ENCODE data around the gene PALM2AKAP2.

Gene PALM2AKAP2

DNA sequence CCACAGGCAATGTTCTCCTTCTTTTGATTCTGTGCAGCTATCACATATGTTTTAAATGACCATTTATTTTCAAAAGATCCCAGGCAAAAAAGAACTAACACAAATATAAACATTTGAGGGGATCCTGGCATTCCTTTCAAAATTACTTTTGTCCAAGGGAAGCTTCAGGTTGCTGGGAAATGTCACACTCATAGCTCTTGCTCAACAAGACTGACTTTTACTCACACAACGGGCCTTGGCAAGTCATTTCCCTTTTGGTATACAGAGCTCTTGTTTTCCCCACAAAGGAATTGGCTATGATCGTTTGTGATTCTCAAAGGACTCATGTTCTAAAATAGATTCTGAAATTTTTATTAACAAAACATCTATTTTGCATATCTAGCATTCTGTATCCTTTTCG lies 4.5 kb upstream of the PALM2AKAP2 start:
- no peak for DNase-seq

DNA sequence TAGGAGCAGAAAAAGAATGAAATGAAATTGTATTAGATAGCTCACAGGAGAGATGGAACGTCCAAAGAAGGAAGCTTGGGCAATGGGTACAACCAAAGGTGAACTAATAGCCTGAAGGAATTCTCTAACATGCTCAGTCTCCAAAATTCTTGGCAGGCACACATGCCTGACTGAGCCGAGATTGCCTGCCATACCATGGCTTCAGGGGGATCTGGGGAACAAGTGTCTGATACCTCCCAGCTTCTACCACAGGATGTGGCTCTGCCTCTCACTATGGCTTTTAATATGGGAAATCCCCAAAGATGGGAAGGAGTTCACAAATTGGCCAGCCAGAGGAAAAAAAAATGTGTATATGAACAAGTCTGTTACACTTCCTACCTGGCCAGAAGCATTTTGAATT lies 3.6 kb upstream of the PALM2AKAP2 start:
- no peak for DNase-seq

DNA sequence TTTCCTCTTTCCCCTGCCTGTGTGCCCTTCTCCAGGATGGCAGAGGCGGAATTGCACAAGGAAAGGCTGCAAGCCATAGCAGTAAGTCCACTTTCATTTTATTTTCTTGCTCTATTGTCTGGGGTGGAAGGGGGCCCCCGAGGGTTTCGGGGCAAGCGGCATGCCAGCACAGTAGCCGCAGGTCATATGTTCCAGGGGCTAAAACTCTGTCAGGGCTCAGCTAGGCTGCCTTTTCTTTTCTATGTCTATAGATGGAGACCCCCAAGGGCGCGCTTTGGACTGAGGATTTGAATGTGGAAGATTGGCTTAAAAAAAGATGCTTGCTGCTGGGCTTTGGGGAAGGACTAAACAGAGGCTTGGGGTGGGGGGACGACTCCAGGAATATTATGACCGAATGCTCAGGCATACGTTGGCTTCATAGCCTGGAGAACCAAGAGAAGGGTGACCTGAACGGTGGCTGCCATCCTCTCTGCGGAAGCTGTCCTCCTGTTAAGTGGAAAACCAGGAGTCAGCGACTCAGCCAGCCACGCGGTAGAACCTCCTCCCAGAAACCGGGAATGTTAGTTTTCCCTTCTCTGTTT lies 545 bp downstream of the PALM2AKAP2 start:
- DNase-seq = no peak

DNA sequence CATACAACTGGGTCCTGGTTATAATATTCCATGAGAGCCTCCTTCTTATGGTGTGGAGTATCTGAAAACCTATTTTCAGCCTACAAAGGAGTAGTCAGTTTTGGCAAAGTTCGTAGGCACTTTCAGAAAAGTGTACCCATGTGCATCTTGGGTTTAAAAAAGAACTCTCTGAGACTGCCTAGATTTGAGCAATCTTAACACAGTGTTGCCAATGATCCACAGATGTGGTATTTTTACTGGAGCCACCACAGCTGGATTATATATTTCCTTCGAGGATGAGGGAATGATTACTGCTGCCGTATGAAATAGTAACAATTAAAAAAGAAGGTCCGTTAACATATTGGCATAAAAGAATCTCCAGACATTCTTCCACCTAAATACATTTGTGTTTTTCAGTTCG lies 1.1 kb downstream of the PALM2AKAP2 start:
- no peak for DNase-seq

DNA sequence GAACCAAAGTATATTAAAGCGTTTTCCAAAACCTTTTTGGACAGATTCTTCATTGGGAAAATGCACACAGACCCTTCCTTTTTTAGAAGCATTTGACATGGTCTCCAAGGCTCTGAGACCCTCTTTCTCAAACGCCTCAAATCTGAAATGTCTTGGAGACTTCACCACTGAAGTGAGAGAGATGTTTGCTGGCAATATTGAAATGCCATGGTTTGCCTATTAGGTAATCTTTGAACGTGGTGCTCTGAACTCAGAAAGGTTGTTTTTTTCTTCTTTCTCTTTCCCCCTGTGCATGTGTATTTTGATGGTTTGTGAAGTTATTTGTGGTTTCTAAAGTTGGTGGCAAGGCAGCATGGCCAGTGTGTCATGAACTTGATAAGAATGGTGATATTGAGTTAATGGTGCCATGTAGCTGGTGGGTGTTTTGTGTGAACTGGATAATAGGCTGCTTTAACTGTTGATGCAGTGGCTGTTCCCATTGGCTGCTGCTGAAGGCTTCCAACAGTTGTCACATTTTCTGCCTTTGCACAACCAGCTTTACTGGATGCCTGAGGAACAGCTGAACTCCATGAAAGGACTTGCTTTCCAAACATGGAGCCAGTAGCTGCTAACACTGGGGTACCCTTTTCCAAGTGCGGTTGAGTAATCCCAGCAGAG lies 1.7 kb downstream of the PALM2AKAP2 start:
- no peak for DNase-seq

DNA sequence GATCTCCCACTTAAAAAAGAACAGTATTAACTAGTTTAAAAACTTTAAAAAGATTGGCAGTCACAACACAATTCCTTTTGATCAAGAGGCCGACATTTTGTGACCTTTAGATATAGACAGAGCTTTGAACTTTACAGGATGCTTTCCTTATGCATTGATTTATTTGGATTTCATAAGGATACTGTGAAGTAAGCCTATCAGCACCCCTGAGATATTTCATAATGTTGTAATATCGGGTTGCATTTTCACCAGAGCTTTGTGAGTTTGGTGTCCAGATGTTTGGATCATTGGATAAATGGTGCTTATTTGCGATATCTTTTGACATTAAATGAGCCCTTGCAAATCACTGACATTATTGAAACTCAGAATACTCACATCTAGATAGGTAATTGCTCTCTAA lies 7.7 kb downstream of the PALM2AKAP2 start:
- DNase-seq = no peak

DNA sequence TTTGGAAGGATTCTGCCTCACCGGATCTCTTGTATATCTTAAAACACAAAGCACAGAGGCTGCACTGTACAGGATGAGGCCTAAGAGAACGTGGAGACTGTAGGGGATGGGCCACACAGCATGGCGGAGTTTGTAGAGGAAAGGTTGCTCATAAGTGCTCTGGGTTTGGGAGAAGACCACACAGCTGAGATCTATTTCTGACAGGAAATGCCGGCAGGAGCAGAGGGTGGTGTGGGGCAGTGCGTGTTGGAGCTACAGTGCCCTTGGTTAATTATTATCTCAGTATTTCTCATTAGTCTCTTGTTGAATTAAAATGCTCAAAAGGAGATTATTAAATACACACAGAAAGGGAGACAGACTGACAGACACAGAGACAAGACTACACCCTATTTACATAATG lies 9.6 kb downstream of the PALM2AKAP2 start:
- DNase-seq = no peak

DNA sequence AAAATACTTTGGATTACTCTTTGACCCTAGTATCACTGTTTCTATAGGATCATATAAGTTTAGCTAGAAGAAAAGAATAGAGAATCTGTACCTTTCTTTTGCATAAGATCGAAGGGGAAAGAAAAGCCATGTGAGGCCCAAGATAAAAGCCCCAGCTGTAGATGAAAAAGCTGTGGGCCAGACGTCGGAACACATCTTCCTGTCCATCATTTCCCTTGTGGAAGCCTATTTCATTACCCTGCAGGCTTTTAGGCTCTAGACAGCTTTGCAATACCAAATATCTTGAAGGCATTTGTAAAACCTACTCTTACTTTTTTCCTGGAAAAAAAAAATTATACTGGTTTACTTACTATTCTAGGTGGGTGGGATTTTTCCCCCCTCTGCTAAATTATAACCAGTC lies 10.0 kb downstream of the PALM2AKAP2 start:
- DNase-seq = no peak

DNA sequence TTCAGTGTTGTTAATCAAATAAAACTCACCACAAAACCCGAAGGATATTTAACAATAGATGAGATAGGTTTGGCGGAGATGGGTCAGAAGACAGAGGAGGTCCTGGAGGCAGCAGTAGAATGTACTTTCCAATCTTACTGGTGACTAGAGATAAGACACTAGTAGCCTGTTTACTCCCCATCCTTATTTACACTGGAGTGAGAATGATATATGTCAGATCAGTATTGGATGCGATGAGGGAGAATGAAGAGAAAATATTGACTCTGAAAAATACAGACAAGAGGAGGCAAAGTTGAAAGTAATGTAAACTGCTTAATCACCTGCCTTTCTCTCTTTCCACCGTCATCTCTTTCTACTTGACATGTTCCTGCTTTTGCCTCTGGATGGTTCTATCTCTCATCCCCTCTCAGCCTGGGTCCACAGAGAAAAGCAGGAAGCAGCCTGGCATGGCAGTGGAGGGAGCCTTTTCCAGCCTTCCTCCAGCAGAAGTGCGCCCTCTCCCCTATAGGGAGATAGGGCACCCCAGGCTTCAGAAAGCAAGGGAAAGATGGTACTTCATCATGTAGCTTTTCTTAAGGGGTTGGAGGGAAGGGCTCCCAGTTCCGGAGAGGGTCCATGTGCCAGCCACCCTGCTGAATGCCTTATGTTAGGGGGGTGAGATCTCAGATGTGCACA lies 11.1 kb downstream of the PALM2AKAP2 start:
- DNase-seq = no peak

DNA sequence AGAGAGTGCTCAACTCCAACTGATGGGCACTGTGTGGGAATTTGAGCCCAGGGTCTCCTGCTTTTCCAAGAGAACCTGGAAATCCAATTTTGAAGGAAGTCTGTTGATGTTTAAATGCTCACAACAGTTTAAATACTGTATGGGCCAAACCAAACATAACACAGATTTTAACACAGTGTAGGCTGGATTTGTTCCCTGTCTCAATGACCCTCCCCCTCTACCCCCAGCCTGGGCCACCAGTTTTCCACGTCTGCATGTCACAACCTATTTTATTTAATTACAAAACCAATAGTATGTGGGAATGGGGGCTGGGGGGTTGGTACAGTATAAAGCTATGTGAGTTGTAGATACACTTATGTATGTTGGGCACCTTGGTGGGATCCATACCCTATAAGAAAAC lies 11.7 kb downstream of the PALM2AKAP2 start:
- no peak for DNase-seq

DNA sequence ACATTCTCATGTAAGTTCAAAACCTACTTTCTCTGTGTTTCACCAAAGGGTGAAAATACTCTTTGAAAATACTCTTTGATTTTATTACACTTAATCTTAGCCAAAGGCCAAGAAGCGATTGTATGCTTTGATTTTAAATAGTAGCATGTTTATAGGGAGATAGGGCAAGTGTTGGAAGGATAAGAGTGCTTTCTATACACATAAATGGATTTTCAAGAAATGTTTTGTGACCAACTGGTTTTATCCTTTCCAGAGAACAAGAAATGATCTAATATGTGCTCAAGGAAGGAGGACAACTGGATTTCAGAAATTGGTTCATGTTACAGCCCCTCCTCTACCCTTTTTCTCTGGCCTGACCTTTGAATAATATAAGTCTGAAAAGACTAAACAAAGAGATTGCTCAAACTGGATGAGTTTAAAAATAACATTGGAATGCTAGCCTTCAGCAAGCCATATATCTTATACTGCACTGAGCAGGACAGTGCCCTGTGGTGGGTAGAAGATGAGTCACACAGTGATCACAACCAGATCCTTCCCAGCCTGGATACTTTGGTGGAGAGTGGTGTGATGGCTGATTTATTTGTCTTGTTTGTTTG lies 13.1 kb downstream of the PALM2AKAP2 start:
- DNase-seq = no peak

DNA sequence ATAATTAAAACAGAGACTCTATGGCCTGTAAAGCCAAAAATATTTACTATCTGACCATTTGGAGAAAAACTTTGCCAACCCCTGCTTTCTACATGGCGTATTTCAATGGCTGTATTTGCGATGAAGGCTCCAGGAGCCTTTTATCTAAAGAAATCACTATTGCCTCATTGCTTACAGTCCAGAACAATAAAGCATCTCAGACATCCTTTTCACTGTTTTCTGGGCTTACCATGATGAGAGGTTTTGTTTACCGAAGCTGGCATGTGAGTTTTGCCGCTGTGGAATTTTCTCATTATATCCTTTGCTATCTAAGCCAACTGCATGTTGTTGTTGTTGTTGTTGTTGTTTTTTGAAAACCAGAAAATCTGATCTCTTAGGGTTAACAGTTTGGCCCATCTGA lies 13.9 kb downstream of the PALM2AKAP2 start:
- DNase-seq = no peak

DNA sequence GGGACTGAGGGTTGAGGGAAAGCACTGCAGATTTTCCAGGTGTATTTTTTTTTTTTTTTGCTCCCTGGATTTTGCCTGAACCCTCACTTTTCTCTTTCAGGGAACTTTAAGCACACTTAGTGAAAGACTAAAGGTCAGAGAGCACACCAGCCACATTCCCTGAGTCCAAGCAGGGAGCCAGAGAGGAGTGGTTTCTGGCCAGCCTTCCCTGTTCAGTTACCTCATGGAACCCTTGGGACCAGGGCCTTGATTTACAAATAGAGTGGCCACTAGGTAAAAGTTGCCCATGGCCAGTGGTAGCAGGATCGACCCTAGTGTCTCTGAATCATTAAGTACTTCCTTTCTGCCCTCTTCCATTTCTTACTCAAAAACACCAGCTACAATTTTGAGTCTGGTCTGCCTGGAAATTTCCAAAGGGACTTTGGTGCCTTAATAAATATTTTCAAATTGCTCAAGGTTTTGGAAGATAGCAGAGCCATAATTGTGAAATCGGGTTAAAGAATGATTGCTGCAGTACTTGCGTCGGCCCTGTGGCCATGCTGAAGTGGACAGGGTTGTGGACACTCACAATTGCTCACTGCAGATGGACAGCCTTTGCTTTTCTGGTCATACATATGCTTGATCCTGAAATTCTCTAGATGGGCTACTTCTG lies 14.5 kb downstream of the PALM2AKAP2 start:
- no peak for DNase-seq

DNA sequence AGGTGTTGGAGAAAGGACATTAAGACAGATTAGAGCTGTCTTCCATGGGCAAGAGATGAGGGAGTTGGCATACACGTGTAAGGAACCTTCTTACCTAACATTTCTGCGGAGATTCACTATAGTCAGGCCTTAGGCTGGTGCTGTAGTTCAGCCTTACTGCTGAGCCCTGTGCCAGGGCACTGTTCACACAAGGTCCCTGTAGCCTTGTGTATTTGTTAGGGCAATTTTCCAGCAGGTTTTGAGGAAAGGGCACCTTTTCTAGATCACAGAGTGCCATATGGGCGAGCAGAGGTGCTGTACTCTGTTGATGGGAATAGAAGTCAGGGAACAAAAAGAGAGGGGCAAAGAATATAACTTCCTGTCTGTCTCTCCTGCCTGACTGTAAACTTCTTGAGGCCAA lies 15.6 kb downstream of the PALM2AKAP2 start:
- no peak for DNase-seq

DNA sequence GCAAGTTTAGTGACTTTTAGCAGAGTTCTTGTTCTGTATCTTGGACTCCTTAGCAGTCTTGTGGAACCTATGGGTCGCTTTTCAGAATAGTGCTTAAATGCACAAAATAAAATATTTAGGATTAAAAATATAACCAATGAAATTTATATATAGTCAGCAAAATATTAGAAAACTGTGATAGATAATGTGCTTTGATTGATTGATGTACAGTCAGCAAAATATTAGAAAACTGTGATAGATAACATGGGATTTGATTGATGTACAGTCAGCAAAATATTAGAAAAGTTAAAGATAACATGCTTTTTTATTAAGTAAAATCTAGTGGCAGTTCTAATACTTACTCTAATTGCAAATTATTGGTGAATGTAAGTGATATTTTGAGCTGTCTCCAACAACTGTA lies 16.1 kb downstream of the PALM2AKAP2 start:
- DNase-seq = no peak

DNA sequence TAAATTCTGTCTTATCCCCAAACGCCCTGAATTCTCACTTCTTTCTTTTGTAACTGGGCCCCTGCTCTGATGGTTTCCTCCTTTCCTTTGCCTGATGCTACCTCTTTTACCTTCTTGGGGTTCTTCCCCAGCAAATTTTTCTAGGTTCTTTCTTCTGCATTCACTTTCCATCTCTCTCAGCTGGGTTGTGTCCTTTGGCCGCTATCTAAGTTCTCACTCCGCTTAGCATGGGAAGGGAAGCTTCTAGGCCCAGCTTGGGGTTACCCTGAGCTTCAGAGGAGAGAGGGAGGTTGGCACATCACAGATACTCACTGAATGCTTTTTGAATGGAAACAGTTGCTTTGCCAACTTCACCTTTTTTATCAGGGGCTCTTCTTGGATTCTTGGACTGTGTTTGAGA lies 17.0 kb downstream of the PALM2AKAP2 start:
- DNase-seq = no peak

DNA sequence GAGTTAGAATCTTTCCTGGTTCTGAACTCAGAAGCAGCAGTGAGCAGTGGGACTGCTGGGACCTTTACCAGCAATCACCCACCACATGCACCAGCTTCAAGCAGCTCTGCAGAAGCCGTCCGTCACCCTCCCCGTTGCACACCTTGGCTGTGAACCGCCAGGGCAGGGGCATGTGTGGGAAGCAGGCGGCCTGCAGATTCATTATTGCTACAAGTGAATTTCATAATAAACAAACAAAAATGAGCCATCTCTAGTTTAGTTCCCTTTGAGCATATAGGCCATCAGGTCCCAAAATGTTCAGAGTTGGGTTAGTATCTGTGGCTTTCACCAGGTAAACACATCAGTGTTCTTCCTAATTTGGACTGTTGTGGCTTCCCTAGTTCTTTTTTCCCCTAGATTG lies 17.5 kb downstream of the PALM2AKAP2 start:
- no peak for DNase-seq

DNA sequence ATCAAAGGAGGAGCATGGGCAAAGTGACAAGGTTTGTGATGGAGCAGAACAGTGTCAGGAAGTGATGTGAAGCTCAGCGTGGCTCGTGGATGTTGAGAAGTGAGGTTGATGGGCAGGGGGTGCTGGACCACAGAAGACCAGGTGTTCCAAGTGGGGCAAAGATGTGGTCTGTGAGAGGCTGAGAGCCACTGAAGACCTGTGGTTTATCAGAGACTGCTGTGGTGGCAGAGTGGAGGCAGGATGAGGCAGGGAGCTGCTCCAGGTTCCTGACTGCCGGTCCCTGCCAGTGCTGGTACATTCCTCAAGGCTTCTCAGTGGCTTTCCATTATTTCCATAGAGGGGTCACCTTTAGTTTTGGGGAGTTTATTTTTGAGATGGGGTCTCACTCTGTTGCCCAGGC lies 19.1 kb downstream of the PALM2AKAP2 start:
- no peak for DNase-seq

DNA sequence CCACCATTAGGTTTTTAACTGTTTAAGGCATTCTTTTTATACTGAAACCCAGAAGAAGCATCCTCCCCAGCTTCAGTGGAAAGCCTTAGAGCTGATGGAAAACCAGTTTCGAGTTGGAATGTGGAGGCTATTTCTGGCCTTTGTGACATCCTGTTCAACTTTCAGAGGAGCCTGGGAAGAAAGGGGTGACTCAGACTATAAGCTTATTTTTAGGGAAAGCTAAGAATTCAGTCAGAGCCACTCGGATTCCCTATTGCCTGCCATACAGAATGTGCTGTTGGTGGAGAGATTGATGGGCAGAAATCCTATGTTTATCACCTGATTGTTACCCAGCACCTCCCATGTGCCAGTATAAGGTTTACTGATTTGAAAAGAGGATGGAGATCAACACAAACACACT lies 19.8 kb downstream of the PALM2AKAP2 start:
- DNase-seq = no peak

DNA sequence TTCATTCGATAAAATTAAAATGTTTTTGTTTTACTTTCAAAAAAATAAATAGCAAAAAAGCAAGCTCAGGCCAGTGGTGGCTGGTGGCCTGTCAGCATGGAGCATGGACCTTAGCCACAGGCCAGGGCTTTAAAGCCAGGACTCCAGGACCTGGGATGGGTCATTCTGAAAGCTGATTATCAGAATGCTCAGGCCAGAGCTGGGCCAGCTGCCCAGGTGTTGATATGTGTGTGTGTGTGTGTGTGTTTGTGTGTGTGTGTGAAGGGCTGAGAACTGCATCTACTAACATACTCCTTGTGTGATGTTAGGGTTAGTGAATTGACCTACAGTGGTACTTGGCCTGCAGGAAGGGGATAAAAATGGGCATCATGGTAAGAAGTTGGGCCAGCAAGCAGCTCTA lies 21.5 kb downstream of the PALM2AKAP2 start:
- no peak for DNase-seq

DNA sequence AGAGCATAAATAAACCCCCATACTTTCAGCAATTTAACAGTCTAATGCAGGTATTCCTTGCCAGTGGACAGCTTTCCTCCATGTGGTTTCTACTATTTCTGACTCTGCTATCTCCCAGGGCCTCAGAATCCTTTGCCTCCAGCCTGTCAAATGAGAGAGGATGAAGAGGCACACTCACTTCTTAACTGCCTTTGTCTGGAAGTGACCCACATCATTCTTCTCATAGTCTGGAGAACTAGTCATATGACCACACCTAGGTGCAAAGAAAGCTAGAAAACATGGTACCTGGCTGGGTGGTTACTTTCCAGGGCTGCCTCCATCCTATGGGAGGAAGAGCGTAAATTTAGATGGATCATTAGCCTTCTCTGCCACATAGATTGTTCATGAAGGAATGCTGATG lies 22.5 kb downstream of the PALM2AKAP2 start:
- DNase-seq = no peak

DNA sequence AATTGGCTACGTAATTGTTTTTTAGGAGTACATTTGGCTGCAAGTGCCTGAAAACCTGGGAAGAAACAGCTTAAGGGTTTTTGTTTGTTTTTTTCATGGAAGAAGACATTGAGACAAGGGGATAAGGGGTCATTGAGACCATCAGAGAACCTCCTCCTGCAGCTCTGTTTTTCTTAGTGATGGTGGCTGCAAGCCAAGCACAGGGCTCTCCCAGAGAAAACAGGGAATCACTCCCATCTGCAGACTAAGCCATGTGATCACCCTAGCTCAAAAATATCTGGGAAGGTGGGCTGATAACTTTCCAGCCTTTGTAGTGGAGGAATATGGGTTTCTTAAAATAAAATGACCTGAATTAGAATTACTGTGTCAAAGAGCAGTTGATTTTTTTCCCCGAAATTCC lies 25.1 kb downstream of the PALM2AKAP2 start:
- no peak for DNase-seq

DNA sequence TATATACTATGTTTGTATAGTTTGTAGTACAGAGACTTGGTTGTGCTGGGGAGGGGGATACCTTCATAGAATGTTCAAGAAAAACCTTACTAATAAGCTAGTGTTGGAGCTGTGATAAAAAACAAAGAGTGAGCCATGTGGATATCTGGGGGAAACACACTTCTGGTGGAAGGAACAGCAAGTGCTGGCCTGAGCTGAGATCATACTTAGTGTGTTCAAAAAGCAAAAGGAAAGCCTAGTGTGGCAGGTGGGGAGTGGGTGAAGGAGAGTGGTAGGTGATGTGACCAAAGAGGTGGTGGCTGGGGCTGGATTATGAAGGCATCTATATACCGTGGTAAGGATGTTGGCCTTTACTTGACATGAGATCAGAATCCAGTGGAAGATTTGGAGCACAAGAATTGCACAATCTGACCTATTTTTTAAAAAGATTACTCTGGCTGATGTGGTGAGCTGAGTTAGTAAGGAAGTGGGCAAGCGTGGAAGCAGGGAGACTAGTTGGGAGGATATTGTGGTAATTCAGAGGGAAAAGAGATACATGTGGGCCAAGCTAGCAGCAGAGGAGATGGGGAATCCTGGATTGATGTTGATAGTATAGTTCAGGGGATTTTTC lies 26.6 kb downstream of the PALM2AKAP2 start:
- DNase-seq = no peak

All from activated CD4-positive, CD25-positive, alpha-beta regulatory T cell treated with anti-CD3 and anti-CD28 coated beads, Interleukin-2, amount 50 U/mL, for 72 hours (primary cell).